Measurements from ENCODE around the gene TSR1. TPM values are rescaled to one million over a fixed set of nuclear protein-coding genes. Genes with fewer than 3 reads are reported as not detected.
"Not testable (repeated sequence)": the region's sequence is repeated elsewhere in the genome, so short reads cannot be mapped to it uniquely, and the experiment has no call there.

The TSR1 gene
- total RNA-seq, 1 experiment from 2014 or later, result 74.3 TPM

DNA sequence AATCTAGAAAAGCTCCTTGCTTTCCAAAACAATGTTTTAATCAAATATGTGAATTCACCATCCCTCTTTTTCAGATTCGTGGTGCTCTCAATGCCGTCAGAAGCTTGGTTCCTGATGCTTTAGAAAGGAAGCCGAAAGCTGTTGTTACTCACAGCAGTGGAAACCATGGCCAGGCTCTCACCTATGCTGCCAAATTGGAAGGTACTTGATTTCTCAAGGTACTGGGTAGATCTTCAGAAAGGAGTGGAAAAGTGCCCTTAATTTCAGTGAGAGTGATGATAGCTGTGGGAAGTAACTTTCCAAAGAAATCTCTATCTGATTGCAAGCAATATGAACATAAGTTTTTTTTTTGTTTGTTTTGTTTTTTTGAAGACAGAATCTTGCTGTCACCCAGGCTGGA, 18.5 kb downstream of the TSR1 start:
- CTCF ChIA-PET, result interaction anchor here (0.6 to 1.2 kb wide), 2 partner anchors 30 to 52 kb away, joined by 3 read pairs; no protein-coding TSS in a partner anchor
- H3K36me3 Mint-ChIP-seq, result peaks cover 6% of the 10 kb centered on the region
- ATAC-seq, result no peak

DNA sequence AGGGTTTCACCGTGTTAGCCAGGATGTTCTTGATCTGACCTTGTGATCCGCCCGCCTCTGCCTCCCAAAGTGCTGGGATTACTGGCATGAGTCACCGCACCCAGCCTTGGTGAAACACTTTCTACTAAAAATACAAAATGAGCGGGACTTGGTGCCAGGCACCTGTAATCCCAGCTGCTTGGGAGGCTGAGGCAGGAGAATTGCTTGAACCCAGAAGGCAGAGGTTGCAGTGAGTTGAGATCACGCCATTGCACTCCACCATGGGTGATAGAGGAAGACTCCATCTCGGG, 19.4 kb downstream of the TSR1 start:
- H3K27me3 Mint-ChIP-seq (ENCODE audit: low read depth); ATAC-seq: not testable (repeated sequence)

More for the DNA sequence above, 18.5 kb downstream of the TSR1 start:
- Mint-ChIP-seq H3K9me3 (no peaks in the 10 kb centered on the region), H3K4me3 (no peak overlapping the region), H3K4me1 (no peaks in the 10 kb centered on the region), H3K27me3 (ENCODE audit: low read depth) (no peaks in the 10 kb centered on the region), H3K27ac (no peak overlapping the region)
- no peak for TF ChIP-seq KAT7 (CRISPR knock-in tag; IDR thresholded peaks at IDR 0.05; ENCODE audit: borderline replicate concordance)
- TF ChIP-seq, protein P1, sequence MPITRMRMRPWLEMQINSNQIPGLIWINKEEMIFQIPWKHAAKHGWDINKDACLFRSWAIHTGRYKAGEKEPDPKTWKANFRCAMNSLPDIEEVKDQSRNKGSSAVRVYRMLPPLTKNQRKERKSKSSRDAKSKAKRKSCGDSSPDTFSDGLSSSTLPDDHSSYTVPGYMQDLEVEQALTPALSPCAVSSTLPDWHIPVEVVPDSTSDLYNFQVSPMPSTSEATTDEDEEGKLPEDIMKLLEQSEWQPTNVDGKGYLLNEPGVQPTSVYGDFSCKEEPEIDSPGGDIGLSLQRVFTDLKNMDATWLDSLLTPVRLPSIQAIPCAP (CRISPR knock-in tag; IDR thresholded peaks at IDR 0.05), result no peak
- TF ChIP-seq SMAD3 (CRISPR knock-in tag; IDR thresholded peaks at IDR 0.05; ENCODE audit: borderline replicate concordance), result no peak
- DNase-seq (ENCODE audit: low spot score), result no peak
- POLR2A ChIA-PET, result interaction anchor here (0.5 kb wide), 2 partner anchors 14 to 469 kb away, joined by 3 to 4 read pairs; partner anchors contain the start of genes SMG6 and SRR

DNA sequence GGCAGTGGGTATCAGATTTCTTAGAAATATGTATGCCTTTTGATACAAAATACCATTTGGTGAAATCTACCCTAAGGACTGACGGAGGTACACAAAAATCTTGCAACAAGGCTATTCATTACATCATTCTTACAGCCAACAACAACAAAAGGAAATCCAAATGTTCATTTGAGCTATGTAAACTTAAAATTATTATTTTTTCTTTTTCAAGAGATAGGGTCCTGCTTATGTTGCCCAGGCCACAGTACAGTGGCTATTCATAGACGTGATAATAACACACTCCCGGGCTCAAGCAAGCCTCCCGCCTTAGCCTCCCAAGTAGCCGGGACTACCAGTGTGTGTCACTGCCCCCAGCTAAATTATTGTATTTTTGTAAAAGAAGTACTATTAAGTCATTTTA, 23.5 kb downstream of the TSR1 start:
- ChIA-PET CTCF (no interaction called here), POLR2A (interaction anchor here (0.6 kb wide), 1 partner anchor 680 kb away, joined by 4 read pairs; no protein-coding TSS in a partner anchor)
- TF ChIP-seq, protein P2, sequence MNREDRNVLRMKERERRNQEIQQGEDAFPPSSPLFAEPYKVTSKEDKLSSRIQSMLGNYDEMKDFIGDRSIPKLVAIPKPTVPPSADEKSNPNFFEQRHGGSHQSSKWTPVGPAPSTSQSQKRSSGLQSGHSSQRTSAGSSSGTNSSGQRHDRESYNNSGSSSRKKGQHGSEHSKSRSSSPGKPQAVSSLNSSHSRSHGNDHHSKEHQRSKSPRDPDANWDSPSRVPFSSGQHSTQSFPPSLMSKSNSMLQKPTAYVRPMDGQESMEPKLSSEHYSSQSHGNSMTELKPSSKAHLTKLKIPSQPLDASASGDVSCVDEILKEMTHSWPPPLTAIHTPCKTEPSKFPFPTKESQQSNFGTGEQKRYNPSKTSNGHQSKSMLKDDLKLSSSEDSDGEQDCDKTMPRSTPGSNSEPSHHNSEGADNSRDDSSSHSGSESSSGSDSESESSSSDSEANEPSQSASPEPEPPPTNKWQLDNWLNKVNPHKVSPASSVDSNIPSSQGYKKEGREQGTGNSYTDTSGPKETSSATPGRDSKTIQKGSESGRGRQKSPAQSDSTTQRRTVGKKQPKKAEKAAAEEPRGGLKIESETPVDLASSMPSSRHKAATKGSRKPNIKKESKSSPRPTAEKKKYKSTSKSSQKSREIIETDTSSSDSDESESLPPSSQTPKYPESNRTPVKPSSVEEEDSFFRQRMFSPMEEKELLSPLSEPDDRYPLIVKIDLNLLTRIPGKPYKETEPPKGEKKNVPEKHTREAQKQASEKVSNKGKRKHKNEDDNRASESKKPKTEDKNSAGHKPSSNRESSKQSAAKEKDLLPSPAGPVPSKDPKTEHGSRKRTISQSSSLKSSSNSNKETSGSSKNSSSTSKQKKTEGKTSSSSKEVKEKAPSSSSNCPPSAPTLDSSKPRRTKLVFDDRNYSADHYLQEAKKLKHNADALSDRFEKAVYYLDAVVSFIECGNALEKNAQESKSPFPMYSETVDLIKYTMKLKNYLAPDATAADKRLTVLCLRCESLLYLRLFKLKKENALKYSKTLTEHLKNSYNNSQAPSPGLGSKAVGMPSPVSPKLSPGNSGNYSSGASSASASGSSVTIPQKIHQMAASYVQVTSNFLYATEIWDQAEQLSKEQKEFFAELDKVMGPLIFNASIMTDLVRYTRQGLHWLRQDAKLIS (CRISPR knock-in tag; IDR thresholded peaks at IDR 0.05; ENCODE audit: borderline replicate concordance), result no peak
- no peak for TF ChIP-seq OVOL2 (CRISPR knock-in tag; IDR thresholded peaks at IDR 0.05; ENCODE audit: borderline replicate concordance)
- TF ChIP-seq CBFB (CRISPR knock-in tag; IDR thresholded peaks at IDR 0.05; ENCODE audit: low read depth), result no peak
- TF ChIP-seq, protein P3, sequence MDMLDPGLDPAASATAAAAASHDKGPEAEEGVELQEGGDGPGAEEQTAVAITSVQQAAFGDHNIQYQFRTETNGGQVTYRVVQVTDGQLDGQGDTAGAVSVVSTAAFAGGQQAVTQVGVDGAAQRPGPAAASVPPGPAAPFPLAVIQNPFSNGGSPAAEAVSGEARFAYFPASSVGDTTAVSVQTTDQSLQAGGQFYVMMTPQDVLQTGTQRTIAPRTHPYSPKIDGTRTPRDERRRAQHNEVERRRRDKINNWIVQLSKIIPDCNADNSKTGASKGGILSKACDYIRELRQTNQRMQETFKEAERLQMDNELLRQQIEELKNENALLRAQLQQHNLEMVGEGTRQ (CRISPR knock-in tag; IDR thresholded peaks at IDR 0.05), result no peak
- TF ChIP-seq JUN (CRISPR knock-in tag; IDR thresholded peaks at IDR 0.05), result no peak
- TF ChIP-seq, protein P4, sequence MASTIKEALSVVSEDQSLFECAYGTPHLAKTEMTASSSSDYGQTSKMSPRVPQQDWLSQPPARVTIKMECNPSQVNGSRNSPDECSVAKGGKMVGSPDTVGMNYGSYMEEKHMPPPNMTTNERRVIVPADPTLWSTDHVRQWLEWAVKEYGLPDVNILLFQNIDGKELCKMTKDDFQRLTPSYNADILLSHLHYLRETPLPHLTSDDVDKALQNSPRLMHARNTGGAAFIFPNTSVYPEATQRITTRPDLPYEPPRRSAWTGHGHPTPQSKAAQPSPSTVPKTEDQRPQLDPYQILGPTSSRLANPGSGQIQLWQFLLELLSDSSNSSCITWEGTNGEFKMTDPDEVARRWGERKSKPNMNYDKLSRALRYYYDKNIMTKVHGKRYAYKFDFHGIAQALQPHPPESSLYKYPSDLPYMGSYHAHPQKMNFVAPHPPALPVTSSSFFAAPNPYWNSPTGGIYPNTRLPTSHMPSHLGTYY (CRISPR knock-in tag; IDR thresholded peaks at IDR 0.05), result no peak
- no peak for TF ChIP-seq NFATC4 (CRISPR knock-in tag; IDR thresholded peaks at IDR 0.05)
- TF ChIP-seq TEAD4 (CRISPR knock-in tag; IDR thresholded peaks at IDR 0.05), result no peak
- TF ChIP-seq, protein P5, sequence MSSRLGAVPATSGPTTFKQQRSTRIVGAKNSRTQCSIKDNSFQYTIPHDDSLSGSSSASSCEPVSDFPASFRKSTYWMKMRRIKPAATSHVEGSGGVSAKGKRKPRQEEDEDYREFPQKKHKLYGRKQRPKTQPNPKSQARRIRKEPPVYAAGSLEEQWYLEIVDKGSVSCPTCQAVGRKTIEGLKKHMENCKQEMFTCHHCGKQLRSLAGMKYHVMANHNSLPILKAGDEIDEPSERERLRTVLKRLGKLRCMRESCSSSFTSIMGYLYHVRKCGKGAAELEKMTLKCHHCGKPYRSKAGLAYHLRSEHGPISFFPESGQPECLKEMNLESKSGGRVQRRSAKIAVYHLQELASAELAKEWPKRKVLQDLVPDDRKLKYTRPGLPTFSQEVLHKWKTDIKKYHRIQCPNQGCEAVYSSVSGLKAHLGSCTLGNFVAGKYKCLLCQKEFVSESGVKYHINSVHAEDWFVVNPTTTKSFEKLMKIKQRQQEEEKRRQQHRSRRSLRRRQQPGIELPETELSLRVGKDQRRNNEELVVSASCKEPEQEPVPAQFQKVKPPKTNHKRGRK (CRISPR knock-in tag; IDR thresholded peaks at IDR 0.05; ENCODE audit: borderline replicate concordance), result no peak
- TF ChIP-seq FOXJ3 (CRISPR knock-in tag; IDR thresholded peaks at IDR 0.05; ENCODE audit: borderline replicate concordance), result no peak
- DNase-seq (ENCODE audit: low spot score) (no peak), ATAC-seq (no peak)
- no peaks in the 10 kb centered on the region for H3K4me1 Mint-ChIP-seq
- no peak overlapping the region for H3K27ac Mint-ChIP-seq
- H3K9me3 Mint-ChIP-seq, result no peaks in the 10 kb centered on the region
- H3K4me3 Mint-ChIP-seq, result no peak overlapping the region
- no peaks in the 10 kb centered on the region for H3K36me3 Mint-ChIP-seq
- H3K27me3 Mint-ChIP-seq (ENCODE audit: low read depth), result no peaks in the 10 kb centered on the region

More for the DNA sequence above, 19.4 kb downstream of the TSR1 start:
- CTCF ChIA-PET, result interaction anchor here (0.6 kb wide), 1 partner anchor 99 kb away, joined by 3 read pairs; no protein-coding TSS in a partner anchor
- H3K36me3 Mint-ChIP-seq; H3K4me1 Mint-ChIP-seq; POLR2A ChIA-PET; H3K27ac Mint-ChIP-seq; H3K4me3 Mint-ChIP-seq; DNase-seq (ENCODE audit: low spot score); H3K9me3 Mint-ChIP-seq: not testable (repeated sequence)
